ENCODE measurements around the gene TAS2R39.
"Not testable (repeated sequence)": the region's sequence is repeated elsewhere in the genome, so short reads cannot be mapped to it uniquely, and the experiment has no call there.

Gene TAS2R39

DNA sequence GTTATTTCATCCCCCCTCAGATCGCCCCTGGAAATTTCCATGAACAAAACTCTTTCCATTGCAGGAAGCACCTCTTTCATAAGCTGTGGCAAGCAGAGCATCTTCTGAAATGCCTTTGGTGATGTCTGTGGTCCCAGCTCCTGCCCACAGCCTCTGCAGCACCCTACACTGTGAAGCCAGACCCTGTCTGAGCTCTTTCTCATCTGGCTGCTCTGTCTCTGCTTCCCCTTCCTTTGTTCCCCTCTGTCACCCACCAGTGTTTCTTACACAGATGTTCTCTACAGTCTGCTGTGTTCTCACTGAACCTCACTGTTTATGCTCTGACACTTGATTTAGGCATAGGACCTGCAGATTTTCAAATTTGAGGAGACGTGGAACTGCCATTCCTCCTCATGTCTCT, 1.9 kb upstream of the TAS2R39 start:
- Histone ChIP-seq H3K36me3 (ENCODE audit: control insufficient read depth, insufficient read depth, low read length) (no peaks in the 10 kb centered on the region), H3K27ac (ENCODE audit: low read depth, low read length, severe bottlenecking) (no peak overlapping the region), H3K4me1 (ENCODE audit: control insufficient read depth, insufficient read depth, low read length, poor library complexity, severe bottlenecking) (no peaks in the 10 kb centered on the region), H3K4me3 (ENCODE audit: extremely low read depth, insufficient read depth, low read length, poor library complexity, severe bottlenecking) (no peak overlapping the region), H3K9me3 (ENCODE audit: control insufficient read depth, low read length) (peaks cover 5% of the 10 kb centered on the region)
- WGBS, 2 experiments (ENCODE audit: insufficient coverage in 2 of 2), result 73% methylated on average over 2 of the region's 2 CpGs; no CpG with 5 or more reads in 1 of the 2 experiments

DNA sequence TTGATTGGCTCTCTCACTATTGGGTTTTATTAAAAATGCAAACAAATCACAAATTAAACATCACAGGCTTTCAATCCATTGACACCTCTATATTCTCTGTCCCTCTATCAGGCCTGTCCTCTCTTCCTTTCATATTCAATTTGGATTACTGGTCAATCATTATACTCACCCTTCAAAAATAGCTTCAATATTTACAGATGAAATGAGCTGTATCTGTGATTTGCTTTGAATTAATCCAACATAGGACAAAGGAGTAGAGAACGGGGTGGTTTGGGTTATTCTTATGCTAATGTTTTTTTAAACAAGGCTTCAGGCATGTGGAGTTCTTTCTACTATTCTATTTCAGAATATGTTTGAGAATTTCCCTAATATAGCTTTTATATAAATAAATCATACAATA, 2.3 kb downstream of the TAS2R39 start:
- no peak overlapping the region for H3K27ac ChIP-seq (ENCODE audit: low read depth, low read length, severe bottlenecking)
- no peaks in the 10 kb centered on the region for H3K4me1 ChIP-seq (ENCODE audit: control insufficient read depth, insufficient read depth, low read length, poor library complexity, severe bottlenecking)
- H3K36me3 ChIP-seq (ENCODE audit: control insufficient read depth, insufficient read depth, low read length), result no peaks in the 10 kb centered on the region
- H3K4me3 ChIP-seq (ENCODE audit: extremely low read depth, insufficient read depth, low read length, poor library complexity, severe bottlenecking), result no peak overlapping the region
- WGBS, 2 experiments (ENCODE audit: insufficient coverage in 2 of 2), result 20% methylated on average over 1 of the region's 1 CpG; no CpG with 5 or more reads in 1 of the 2 experiments
- H3K9me3 ChIP-seq (ENCODE audit: control insufficient read depth, low read length), result no peaks in the 10 kb centered on the region

DNA sequence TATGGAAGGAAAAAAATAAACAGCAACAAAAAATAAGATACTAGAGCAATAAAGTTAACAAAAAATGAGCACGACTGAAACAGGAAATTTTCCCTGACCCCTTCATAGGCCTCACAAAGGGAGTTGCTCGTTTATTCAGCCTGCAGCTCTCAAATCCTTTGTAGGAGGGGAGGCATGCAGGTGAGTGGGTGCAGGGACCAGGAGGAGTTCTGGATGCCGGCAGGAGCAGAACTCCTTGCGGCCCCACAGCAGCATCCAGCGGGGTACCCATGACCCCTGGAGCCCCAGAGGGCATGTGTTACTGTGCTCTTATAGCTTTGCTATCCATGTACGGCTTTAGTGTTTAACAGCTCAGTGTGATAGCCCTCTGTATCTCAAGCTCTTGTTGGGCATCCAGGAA, 5.8 kb downstream of the TAS2R39 start:
- no peak overlapping the region for H3K27ac ChIP-seq (ENCODE audit: low read depth, low read length, severe bottlenecking)
- H3K4me3 ChIP-seq (ENCODE audit: extremely low read depth, insufficient read depth, low read length, poor library complexity, severe bottlenecking), result no peak overlapping the region
- no peaks in the 10 kb centered on the region for H3K9me3 ChIP-seq (ENCODE audit: control insufficient read depth, low read length)
- 85 to 100% methylated on average over 2 to 5 of the region's 6 CpGs for WGBS, 2 experiments (ENCODE audit: insufficient coverage in 2 of 2)
- H3K36me3 ChIP-seq (ENCODE audit: control insufficient read depth, insufficient read depth, low read length), result no peaks in the 10 kb centered on the region
- no peaks in the 10 kb centered on the region for H3K4me1 ChIP-seq (ENCODE audit: control insufficient read depth, insufficient read depth, low read length, poor library complexity, severe bottlenecking)

DNA sequence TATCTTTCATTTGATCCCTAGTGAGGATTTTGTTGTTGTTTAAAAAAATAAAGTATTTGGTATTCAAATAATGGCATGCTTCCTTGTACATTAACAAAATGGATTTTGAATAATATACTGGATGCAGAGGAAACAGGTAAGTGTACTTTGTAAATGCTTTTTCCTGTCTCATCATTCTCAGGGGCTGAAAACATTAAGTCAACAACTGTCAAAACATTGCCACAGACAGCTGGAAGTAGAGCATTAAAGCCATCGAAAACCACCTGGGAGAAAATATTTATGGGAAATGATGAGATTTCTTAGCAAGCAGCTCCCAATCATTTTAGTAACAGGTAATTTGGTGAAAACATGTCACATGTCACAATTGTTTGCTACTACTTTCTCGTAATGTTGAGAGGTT, 10.7 kb downstream of the TAS2R39 start:
- no peak overlapping the region for H3K27ac ChIP-seq (ENCODE audit: low read depth, low read length, severe bottlenecking)
- H3K4me1 ChIP-seq (ENCODE audit: control insufficient read depth, insufficient read depth, low read length, poor library complexity, severe bottlenecking), result no peaks in the 10 kb centered on the region
- H3K36me3 ChIP-seq (ENCODE audit: control insufficient read depth, insufficient read depth, low read length), result no peaks in the 10 kb centered on the region
- WGBS, 2 experiments (ENCODE audit: insufficient coverage in 2 of 2), result 100% methylated on average over 1 of the region's 2 CpGs; no CpG with 5 or more reads in 1 of the 2 experiments
- no peaks in the 10 kb centered on the region for H3K9me3 ChIP-seq (ENCODE audit: control insufficient read depth, low read length)
- no peak overlapping the region for H3K4me3 ChIP-seq (ENCODE audit: extremely low read depth, insufficient read depth, low read length, poor library complexity, severe bottlenecking)

- Histone ChIP-seq H3K36me3 (ENCODE audit: control insufficient read depth, insufficient read depth, low read length) (no peaks in the 10 kb centered on the region), H3K4me1 (ENCODE audit: control insufficient read depth, insufficient read depth, low read length, poor library complexity, severe bottlenecking) (no peaks in the 10 kb centered on the region), H3K27ac (ENCODE audit: low read depth, low read length, severe bottlenecking) (no peak overlapping the region), H3K4me3 (ENCODE audit: extremely low read depth, insufficient read depth, low read length, poor library complexity, severe bottlenecking) (no peak overlapping the region), H3K9me3 (ENCODE audit: control insufficient read depth, low read length) (no peaks in the 10 kb centered on the region)
- 92 to 94% methylated on average over 2 to 3 of the region's 4 CpGs for WGBS, 2 experiments (ENCODE audit: insufficient coverage in 2 of 2)
Measured at GRCh38 chr7:143199040-143199439, 15.8 kb downstream of the TAS2R39 start.

DNA sequence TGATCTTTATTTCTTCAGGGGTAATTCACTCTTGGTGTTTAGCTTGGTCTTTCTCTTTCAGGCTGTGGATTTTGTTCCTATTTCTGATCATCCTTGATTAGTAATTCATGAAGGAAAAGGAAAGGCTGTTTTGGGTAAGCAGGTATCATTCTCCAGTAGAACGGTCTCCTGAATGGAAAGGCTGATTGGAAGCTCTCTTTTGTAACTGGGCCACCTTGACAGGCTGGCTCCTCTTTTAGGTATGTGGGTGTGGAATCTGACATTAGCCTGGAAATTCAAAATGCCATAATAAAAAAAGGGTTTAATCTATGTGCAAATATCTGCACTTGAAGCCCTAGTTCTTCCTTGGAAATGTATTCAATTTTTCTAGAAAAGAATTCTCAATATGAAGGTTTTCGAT, 18.9 kb downstream of the TAS2R39 start:
- no peak overlapping the region for H3K27ac ChIP-seq (ENCODE audit: low read depth, low read length, severe bottlenecking)
- WGBS, 2 experiments (ENCODE audit: insufficient coverage in 2 of 2), result 63 to 89% methylated on average over 1 of the region's 2 CpGs
- no peaks in the 10 kb centered on the region for H3K4me1 ChIP-seq (ENCODE audit: control insufficient read depth, insufficient read depth, low read length, poor library complexity, severe bottlenecking)
- no peak overlapping the region for H3K4me3 ChIP-seq (ENCODE audit: extremely low read depth, insufficient read depth, low read length, poor library complexity, severe bottlenecking)
- H3K9me3 ChIP-seq (ENCODE audit: control insufficient read depth, low read length), result no peaks in the 10 kb centered on the region
- no peaks in the 10 kb centered on the region for H3K36me3 ChIP-seq (ENCODE audit: control insufficient read depth, insufficient read depth, low read length)

GRCh38 chr7:143203386-143203785, 20.2 kb downstream of the TAS2R39 start:
- Histone ChIP-seq H3K36me3 (ENCODE audit: control insufficient read depth, insufficient read depth, low read length) (no peaks in the 10 kb centered on the region), H3K27ac (ENCODE audit: low read depth, low read length, severe bottlenecking) (no peak overlapping the region), H3K9me3 (ENCODE audit: control insufficient read depth, low read length) (no peaks in the 10 kb centered on the region), H3K4me1 (ENCODE audit: control insufficient read depth, insufficient read depth, low read length, poor library complexity, severe bottlenecking) (no peaks in the 10 kb centered on the region), H3K4me3 (ENCODE audit: extremely low read depth, insufficient read depth, low read length, poor library complexity, severe bottlenecking) (no peak overlapping the region)
- 100% methylated on average over 1 of the region's 3 CpGs for WGBS, 2 experiments (ENCODE audit: insufficient coverage in 2 of 2)

- WGBS, 2 experiments (ENCODE audit: insufficient coverage in 2 of 2), result 94 to 96% methylated on average over 9 of the region's 13 CpGs
Measured at GRCh38 chr7:143205560-143206293, 22.5 kb downstream of the TAS2R39 start.

GRCh38 chr7:143210541-143210940, 27.3 kb downstream of the TAS2R39 start:
- Histone ChIP-seq H3K4me1 (ENCODE audit: control insufficient read depth, insufficient read depth, low read length, poor library complexity, severe bottlenecking) (no peaks in the 10 kb centered on the region), H3K4me3 (ENCODE audit: extremely low read depth, insufficient read depth, low read length, poor library complexity, severe bottlenecking) (no peak overlapping the region), H3K9me3 (ENCODE audit: control insufficient read depth, low read length) (no peaks in the 10 kb centered on the region), H3K27ac (ENCODE audit: low read depth, low read length, severe bottlenecking) (no peak overlapping the region), H3K36me3 (ENCODE audit: control insufficient read depth, insufficient read depth, low read length) (no peaks in the 10 kb centered on the region)
- whole genome bisulfite sequencing, 2 experiments (ENCODE audit: insufficient coverage in 2 of 2), result 85 to 89% methylated on average over 4 of the region's 4 CpGs

More at GRCh38 chr7:143205560-143206293, 22.5 kb downstream of the TAS2R39 start:
- H3K9me3 ChIP-seq (ENCODE audit: control insufficient read depth, low read length), result no peaks in the 10 kb centered on the region
- H3K4me1 ChIP-seq (ENCODE audit: control insufficient read depth, insufficient read depth, low read length, poor library complexity, severe bottlenecking), result no peaks in the 10 kb centered on the region
- no peaks in the 10 kb centered on the region for H3K36me3 ChIP-seq (ENCODE audit: control insufficient read depth, insufficient read depth, low read length)
- no peak overlapping the region for H3K4me3 ChIP-seq (ENCODE audit: extremely low read depth, insufficient read depth, low read length, poor library complexity, severe bottlenecking)
- H3K27ac ChIP-seq (ENCODE audit: low read depth, low read length, severe bottlenecking), result no peak overlapping the region

DNA sequence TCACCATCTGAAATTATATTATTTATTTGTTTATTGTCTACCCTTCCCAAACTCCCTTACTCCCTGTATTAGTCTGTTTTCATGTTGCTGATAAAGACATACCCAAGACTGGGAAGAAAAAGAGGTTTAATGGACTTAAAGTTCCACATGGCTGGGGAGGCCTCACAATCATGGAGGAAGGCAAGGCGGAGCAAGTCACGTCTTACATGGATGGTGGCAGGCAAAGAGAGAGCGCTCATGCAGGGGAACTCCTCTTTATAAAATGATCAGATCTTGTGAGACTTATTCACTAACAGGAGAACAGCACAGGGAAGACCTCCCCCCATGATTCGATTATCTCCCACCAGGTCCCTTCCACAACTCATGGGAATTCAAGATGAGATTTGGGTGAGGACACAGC, 30.3 kb downstream of the TAS2R39 start:
- H3K27ac ChIP-seq (ENCODE audit: low read depth, low read length, severe bottlenecking); H3K4me1 ChIP-seq (ENCODE audit: control insufficient read depth, insufficient read depth, low read length, poor library complexity, severe bottlenecking); H3K4me3 ChIP-seq (ENCODE audit: extremely low read depth, insufficient read depth, low read length, poor library complexity, severe bottlenecking); H3K36me3 ChIP-seq (ENCODE audit: control insufficient read depth, insufficient read depth, low read length); H3K9me3 ChIP-seq (ENCODE audit: control insufficient read depth, low read length): not testable (repeated sequence)
- WGBS, 2 experiments (ENCODE audit: insufficient coverage in 2 of 2), result 91 to 100% methylated on average over 2 to 4 of the region's 4 CpGs
